HepG2 (cell line): ENCODE results near the gene KDM4B. TPM values are rescaled to one million over a fixed set of nuclear protein-coding genes. Genes with fewer than 3 reads are reported as not detected.

Experiments
- ATAC-seq: fragments of 200-7000 bp; cut with Tn5 transposase; 3 replicates; pipeline ENCODE4 v1.9.1; 2020; ENCODE audit warnings: mild to moderate bottlenecking, moderate library complexity
- BruUV-seq: library from RNA; stranded (reverse); fragments of 400-500 nt; replicated peaks from 2 replicates; lab custom pipeline; 2021; lab: Mats Ljungman, UMichigan
- CTCF ChIA-PET: fragments of 300-600 bp; formaldehyde crosslinking; extraction: SDS; loops from one replicate; lab custom pipeline; 2021; ENCODE audit warnings: low total read pairs, inconsistent platforms, low intra/inter-chr PET ratio; lab: Yijun Ruan, JAX
- POLR2A ChIA-PET: fragments of 350-600 bp; sonication (Branson Sonifier 250); formaldehyde crosslinking; loops from one replicate; lab custom pipeline; 2020; ENCODE audit warnings: antibody characterized with exemption, inconsistent platforms; lab: Yijun Ruan, JAX
- DNase-seq: peaks from one replicate; pipeline ENCODE4 v3.0.0-alpha.2; 2015; ENCODE audit warnings: low spot score
- FAIRE-seq: peaks from 3 replicates; lab custom pipeline; 2011; peaks lifted over from hg19 to GRCh38; lab: Jason Lieb, UNC
- H2AFZ ChIP-seq: one replicate; pipeline ENCODE4 v1.6.1; 2011; ENCODE audit warnings: low read length, inconsistent platforms
- H3K27ac ChIP-seq: fragments of 300-600 bp; 3 replicates; pipeline ENCODE4 v1.8.0; 2011; ENCODE audit warnings: mixed run types, mild to moderate bottlenecking, mixed read lengths, low read length, inconsistent platforms; ENCODE audit not compliant: insufficient read depth; ENCODE audit errors: extremely low read length
- H3K27me3 ChIP-seq, 2 experiments: fragments of 200-600 bp in 1 of 2; 2 replicates in 1 of 2; 3 replicates in 1 of 2; pipeline versions ENCODE4 v1.6.0 to v1.8.0; 2011; ENCODE audit warnings: low read length in 2 of 2, mild to moderate bottlenecking in 2 of 2, moderate library complexity in 2 of 2, inconsistent platforms in 1 of 2; ENCODE audit not compliant: insufficient read depth in 2 of 2, control insufficient read depth in 1 of 2
- H3K36me3 ChIP-seq, 2 experiments: fragments of 200-600 bp in 1 of 2; replicated peaks in 1 of 2; 2 replicates in 1 of 2; 3 replicates in 1 of 2; pipeline versions ENCODE4 v1.5.1 to v1.8.0; 2011; ENCODE audit warnings: low read length in 2 of 2, inconsistent platforms in 1 of 2; ENCODE audit not compliant: insufficient read depth in 2 of 2, control insufficient read depth in 1 of 2
- H3K4me1 ChIP-seq: 2 replicates; pipeline ENCODE4 v1.5.1; 2012; ENCODE audit warnings: low read length, inconsistent platforms; ENCODE audit not compliant: insufficient read depth
- H3K4me2 ChIP-seq: 2 replicates; pipeline ENCODE4 v1.6.0; 2011; ENCODE audit warnings: low read depth, low read length, inconsistent platforms
- H3K4me3 ChIP-seq, 3 experiments: fragments of 200-600 bp in 1 of 3; sonication (generic), shearing (Covaris generic) in 1 of 3; replicated peaks in 1 of 3; 2 replicates each; pipeline ENCODE4 v1.5.1; 2011 to 2016; ENCODE audit warnings: low read length in 3 of 3, inconsistent platforms in 2 of 3, low read depth in 2 of 3, mild to moderate bottlenecking in 2 of 3, control low read depth in 1 of 3, mixed read lengths in 1 of 3; ENCODE audit not compliant: insufficient read depth in 1 of 3
- H3K79me2 ChIP-seq: one replicate; pipeline ENCODE4 v1.6.1; 2011; ENCODE audit warnings: low read length, inconsistent platforms; ENCODE audit not compliant: insufficient read depth
- H3K9ac ChIP-seq: 2 replicates; pipeline ENCODE4 v1.6.0; 2011; ENCODE audit warnings: mild to moderate bottlenecking, low read depth, low read length, inconsistent platforms; ENCODE audit not compliant: insufficient read depth
- H3K9me3 ChIP-seq: 2 replicates; pipeline ENCODE4 v1.5.1; 2012; ENCODE audit warnings: mild to moderate bottlenecking, low read length
- H4K20me1 ChIP-seq: 2 replicates; pipeline ENCODE4 v1.6.0; 2011; ENCODE audit warnings: inconsistent platforms, mild to moderate bottlenecking, low read length, moderate library complexity; ENCODE audit not compliant: insufficient read depth
- ARID2 ChIP-seq: sonication (generic); formaldehyde crosslinking; IDR thresholded peaks from 2 replicates; pipeline ENCODE4 v1.8.1; 2022; ENCODE audit warnings: mild to moderate bottlenecking, missing genetic modification reagents, borderline replicate concordance
- HNRNPUL1 ChIP-seq: fragments of 200-400 bp; formaldehyde crosslinking; IDR thresholded peaks from 2 replicates; pipeline ENCODE4 v1.6.1; 2017; ENCODE audit warnings: low read depth, mild to moderate bottlenecking, low read length, moderate library complexity
- KAT7 ChIP-seq: IDR thresholded peaks from 2 replicates; pipeline ENCODE4 v1.6.1; 2018; ENCODE audit warnings: borderline replicate concordance, missing compliant biosample characterization
- PCBP2 ChIP-seq: fragments of 200-400 bp; formaldehyde crosslinking; optimal IDR thresholded peaks from 2 replicates; pipeline ENCODE3; 2018; ENCODE audit warnings: low read length, low read depth; ENCODE audit not compliant: poor library complexity, severe bottlenecking
- SMAD3 ChIP-seq: sonication (generic); formaldehyde crosslinking; IDR thresholded peaks from 2 replicates; pipeline ENCODE4 v1.4.0; 2020; ENCODE audit warnings: missing genetic modification reagents
- SMYD3 ChIP-seq: sonication (generic); formaldehyde crosslinking; IDR thresholded peaks from 2 replicates; pipeline ENCODE4 v1.8.1; 2023; ENCODE audit warnings: mild to moderate bottlenecking, missing genetic modification reagents
- TEAD2 ChIP-seq: sonication (generic); formaldehyde crosslinking; IDR thresholded peaks from 2 replicates; pipeline ENCODE4 v1.9.0; 2021; ENCODE audit warnings: missing genetic modification reagents
- ZNF205 ChIP-seq: IDR thresholded peaks from 2 replicates; pipeline ENCODE4 v1.6.1; 2018; ENCODE audit warnings: missing biosample characterization, missing genetic modification reagents
- ZNF569 ChIP-seq: sonication (generic); formaldehyde crosslinking; IDR thresholded peaks from 2 replicates; pipeline ENCODE4 v1.5.0; 2020; ENCODE audit warnings: mild to moderate bottlenecking, missing genetic modification reagents, moderate library complexity, borderline replicate concordance
- ZNF580 ChIP-seq: IDR thresholded peaks from 2 replicates; pipeline ENCODE4 v1.6.1; 2016; ENCODE audit warnings: low read depth, borderline replicate concordance
- ZNF589 ChIP-seq: sonication (generic); formaldehyde crosslinking; conservative IDR thresholded peaks from 2 replicates; pipeline ENCODE4 v1.8.0; 2022; ENCODE audit warnings: mild to moderate bottlenecking, moderate library complexity, missing genetic modification reagents
- WGBS: methylation state at CpG from one replicate; pipeline ENCODE4 v1.1.6; 2017; ENCODE audit warnings: low lambda C conversion rate; 5-methylcytosine and 5-hydroxymethylcytosine counted together
- in situ Hi-C: cut with HindIII; loops from 2 replicates; pipeline ENCODE4 v1.10.0; 2017; ENCODE audit warnings: low pct_unique_long_range_greater_than_20kb; ENCODE audit not compliant: extremely low pct_ligation_motif_present
- intact Hi-C: fragments of 100-400 bp; cut with micrococcal nuclease; formaldehyde crosslinking; loops from one replicate; pipeline ENCODE4 v1.10.0; 2022; ENCODE audit not compliant: unreplicated experiment
- polyA plus RNA-seq, 8 experiments: library from polyadenylated mRNA; depleted of rRNA in 3 of 8; stranded (reverse) in 7 of 8; unstranded in 1 of 8; fragments of >200 nt; fragmentation: Illumina TruSeq in 4 of 8; extraction: Trizol in 4 of 8; gene quantifications; 2 replicates each; pipeline versions ENCODE4 v1.2.1 to v1.2.3, GENCODE V29; 2011 to 2016; ENCODE audit warnings: low read depth in 4 of 8, missing spikeins in 1 of 8, mixed read lengths in 1 of 8; ENCODE audit not compliant: insufficient read depth in 1 of 8
- total RNA-seq, 5 experiments: library from RNA; depleted of rRNA; stranded (reverse); fragments of >200 nt; fragmentation: Illumina TruSeq; extraction: Trizol; gene quantifications; 2 replicates each; pipeline ENCODE4 v1.2.3, GENCODE V29; 2016; ENCODE audit warnings: low read depth in 1 of 5
- TF ChIP-seq, protein P1 (sequence below): sonication (generic); formaldehyde crosslinking; IDR thresholded peaks from 2 replicates; pipeline ENCODE4 v1.4.0; 2020; ENCODE audit warnings: mild to moderate bottlenecking, missing genetic modification reagents
- TF ChIP-seq, protein P2 (sequence below): sonication (generic); formaldehyde crosslinking; IDR thresholded peaks from 2 replicates; pipeline ENCODE4 v1.4.0; 2020; ENCODE audit warnings: low read depth, mild to moderate bottlenecking, missing genetic modification reagents

The KDM4B gene
- total and polyA plus RNA-seq, 2 of the 13 experiments (the other 11 are each of a cell fraction or from before 2014, with no cell fraction given): 4.9 to 14.6 TPM

DNA sequence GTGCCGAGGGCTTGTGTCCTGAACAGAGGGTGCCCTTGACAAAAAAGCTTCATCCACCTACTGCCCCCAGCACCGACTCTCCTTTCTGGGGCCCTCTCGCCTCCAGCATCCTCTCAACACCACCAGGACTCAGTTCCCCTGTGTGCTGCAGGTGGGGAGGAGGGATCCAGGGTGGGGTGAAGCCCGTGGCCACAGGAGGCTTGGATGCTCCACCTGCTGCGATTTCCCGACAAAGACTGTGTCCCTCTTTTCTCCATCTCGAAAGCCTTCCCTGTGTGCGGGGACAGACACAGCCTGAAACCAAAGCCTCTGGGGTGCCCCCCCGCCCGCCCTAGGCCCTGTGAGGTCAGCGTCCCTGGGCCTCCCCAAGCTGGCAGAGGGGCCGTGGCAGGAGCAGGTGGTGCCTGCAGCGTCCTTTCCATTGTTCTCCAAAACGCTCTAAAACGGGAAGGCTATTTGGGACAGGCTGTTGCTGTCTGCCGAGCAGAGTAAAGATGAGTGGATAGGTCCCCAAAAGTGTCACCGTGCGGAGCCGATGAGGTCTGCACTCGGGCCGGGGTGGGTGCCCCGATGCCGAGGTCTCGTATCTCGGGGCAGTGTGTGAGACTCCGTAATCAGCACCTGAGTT is 186.0 kb downstream of the KDM4B start:
- H4K20me1 ChIP-seq: no peaks in the 10 kb centered on the region
- ChIA-PET CTCF (interaction anchor here (1.3 kb wide), 1 partner anchor 107 kb away, joined by 11 read pairs; no protein-coding TSS in a partner anchor), POLR2A (no interaction called here)
- H3K36me3 ChIP-seq: no peaks in the 10 kb centered on the region
- H3K4me3 ChIP-seq: no peak overlapping the region
- H3K9me3 ChIP-seq: no peaks in the 10 kb centered on the region
- no peak for DNase-seq
- FAIRE-seq: no peak
- H3K4me2 ChIP-seq: no peak overlapping the region
- no peaks in the 10 kb centered on the region for H3K79me2 ChIP-seq
- in situ Hi-C loops (no loop called here), intact Hi-C loops (loop anchor here (5.0 kb wide), 1 partner anchor 108 kb away; no protein-coding TSS in a partner anchor)
- 92% methylated on average over 25 of the region's 26 CpGs for WGBS
- H3K4me1 ChIP-seq: peaks cover 6% of the 10 kb centered on the region
- H3K9ac ChIP-seq: no peak overlapping the region
- no peak overlapping the region for H2AFZ ChIP-seq
- H3K27me3 ChIP-seq: no peaks in the 10 kb centered on the region
- no peak for ATAC-seq
- BruUV-seq: no TSS peak
- TF ChIP-seq, protein P1, sequence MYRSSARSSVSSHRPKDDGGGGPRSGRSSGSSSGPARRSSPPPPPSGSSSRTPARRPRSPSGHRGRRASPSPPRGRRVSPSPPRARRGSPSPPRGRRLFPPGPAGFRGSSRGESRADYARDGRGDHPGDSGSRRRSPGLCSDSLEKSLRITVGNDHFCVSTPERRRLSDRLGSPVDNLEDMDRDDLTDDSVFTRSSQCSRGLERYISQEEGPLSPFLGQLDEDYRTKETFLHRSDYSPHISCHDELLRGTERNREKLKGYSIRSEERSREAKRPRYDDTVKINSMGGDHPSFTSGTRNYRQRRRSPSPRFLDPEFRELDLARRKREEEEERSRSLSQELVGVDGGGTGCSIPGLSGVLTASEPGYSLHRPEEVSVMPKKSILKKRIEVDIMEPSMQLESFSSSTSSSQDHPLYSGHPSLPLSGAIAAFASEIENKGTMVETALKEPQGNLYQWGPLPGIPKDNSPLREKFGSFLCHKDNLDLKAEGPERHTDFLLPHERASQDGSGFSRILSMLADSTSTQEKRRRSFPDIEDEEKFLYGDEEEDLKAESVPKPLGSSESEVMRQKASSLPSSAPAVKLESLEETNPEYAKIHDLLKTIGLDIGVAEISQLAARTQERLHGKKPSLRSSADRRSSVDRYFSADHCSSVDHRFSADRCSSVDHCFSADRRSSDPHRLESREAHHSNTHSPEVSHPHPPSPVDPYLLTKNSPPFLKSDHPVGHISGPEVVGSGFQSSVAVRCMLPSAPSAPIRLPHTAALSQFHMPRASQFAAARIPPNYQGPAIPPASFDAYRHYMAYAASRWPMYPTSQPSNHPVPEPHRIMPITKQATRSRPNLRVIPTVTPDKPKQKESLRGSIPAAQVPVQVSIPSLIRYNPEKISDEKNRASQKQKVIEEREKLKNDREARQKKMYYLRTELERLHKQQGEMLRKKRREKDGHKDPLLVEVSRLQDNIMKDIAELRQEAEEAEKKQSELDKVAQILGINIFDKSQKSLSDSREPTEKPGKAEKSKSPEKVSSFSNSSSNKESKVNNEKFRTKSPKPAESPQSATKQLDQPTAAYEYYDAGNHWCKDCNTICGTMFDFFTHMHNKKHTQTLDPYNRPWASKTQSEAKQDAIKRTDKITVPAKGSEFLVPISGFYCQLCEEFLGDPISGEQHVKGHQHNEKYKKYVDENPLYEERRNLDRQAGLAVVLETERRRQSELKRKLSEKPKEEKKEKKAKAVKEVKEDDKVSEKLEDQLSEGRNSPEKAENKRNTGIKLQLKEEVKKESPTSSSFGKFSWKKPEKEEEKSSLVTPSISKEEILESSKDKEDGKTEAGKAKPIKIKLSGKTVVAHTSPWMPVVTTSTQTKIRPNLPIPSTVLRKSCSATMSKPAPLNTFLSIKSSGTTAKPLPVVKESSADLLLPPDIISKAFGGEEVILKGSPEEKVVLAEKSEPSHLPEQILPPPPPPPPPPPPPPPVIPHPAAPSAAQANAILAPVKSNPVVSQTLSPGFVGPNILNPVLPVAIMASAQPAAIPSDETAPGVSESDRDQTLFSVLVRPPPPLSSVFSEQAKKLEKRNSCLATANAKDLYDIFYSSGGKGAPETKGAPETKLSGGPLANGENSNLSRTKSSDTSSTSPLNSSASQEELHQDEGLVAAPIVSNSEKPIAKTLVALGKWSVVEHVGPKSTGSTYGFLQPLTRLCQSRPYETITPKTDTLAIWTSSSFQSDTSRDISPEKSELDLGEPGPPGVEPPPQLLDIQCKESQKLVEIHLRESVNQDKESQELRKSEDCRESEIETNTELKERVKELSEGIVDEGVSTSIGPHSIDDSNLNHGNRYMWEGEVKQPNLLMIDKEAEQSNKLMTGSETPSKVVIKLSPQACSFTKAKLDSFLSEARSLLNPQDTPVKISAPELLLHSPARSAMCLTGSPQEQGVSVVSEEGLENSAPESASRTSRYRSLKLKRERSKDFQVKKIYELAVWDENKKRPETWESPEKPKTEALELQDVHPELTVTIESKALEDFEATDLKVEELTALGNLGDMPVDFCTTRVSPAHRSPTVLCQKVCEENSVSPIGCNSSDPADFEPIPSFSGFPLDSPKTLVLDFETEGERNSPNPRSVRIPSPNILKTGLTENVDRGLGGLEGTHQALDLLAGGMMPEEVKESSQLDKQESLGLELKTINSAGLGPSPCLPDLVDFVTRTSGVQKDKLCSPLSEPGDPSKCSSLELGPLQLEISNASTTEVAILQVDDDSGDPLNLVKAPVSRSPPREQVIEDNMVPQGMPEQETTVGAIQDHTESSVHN (CRISPR knock-in tag): no peak
- TF ChIP-seq PCBP2 (no peak), ZNF589 (CRISPR knock-in tag) (no peak), ZNF569 (CRISPR knock-in tag) (no peak), HNRNPUL1 (no peak), ZNF580 (CRISPR knock-in tag) (no peak), SMYD3 (CRISPR knock-in tag) (no peak), ZNF205 (CRISPR knock-in tag) (no peak), SMAD3 (CRISPR knock-in tag) (no peak), KAT7 (CRISPR knock-in tag) (no peak), TEAD2 (CRISPR knock-in tag) (no peak), ARID2 (CRISPR knock-in tag) (no peak)
- TF ChIP-seq, protein P2, sequence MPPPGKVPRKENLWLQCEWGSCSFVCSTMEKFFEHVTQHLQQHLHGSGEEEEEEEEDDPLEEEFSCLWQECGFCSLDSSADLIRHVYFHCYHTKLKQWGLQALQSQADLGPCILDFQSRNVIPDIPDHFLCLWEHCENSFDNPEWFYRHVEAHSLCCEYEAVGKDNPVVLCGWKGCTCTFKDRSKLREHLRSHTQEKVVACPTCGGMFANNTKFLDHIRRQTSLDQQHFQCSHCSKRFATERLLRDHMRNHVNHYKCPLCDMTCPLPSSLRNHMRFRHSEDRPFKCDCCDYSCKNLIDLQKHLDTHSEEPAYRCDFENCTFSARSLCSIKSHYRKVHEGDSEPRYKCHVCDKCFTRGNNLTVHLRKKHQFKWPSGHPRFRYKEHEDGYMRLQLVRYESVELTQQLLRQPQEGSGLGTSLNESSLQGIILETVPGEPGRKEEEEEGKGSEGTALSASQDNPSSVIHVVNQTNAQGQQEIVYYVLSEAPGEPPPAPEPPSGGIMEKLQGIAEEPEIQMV (CRISPR knock-in tag): no peak
- no peak overlapping the region for H3K27ac ChIP-seq
